Measurements from ENCODE around the gene ADAP1. TPM values are rescaled to one million over a fixed set of nuclear protein-coding genes. Genes with fewer than 3 reads are reported as not detected.
"Not testable (repeated sequence)": the region's sequence is repeated elsewhere in the genome, so short reads cannot be mapped to it uniquely, and the experiment has no call there.

ADAP1 gene
- polyA plus RNA-seq (2012; ENCODE audit: missing spikeins), result 5.8 TPM

- peak; percentile 79 for DNase-seq (ENCODE audit: insufficient read length)
- FAIRE-seq, result peak; percentile 74
- TF ChIP-seq POLR2AphosphoS5 (IDR thresholded peaks at IDR 0.05; ENCODE audit: low read depth, low read length) (no peak), POLR2A (IDR thresholded peaks at IDR 0.05; ENCODE audit: low read depth, low read length) (no peak), TAF1 (IDR thresholded peaks at IDR 0.05; ENCODE audit: borderline replicate concordance, low read depth, low read length) (no peak)
These were observed at the start of gene ADAP1 for GRCh38 chr7:954330-955238. Gene ADAP1 (minus strand): TSS chr7:954680. CDS start chr7:954477, 203 bp downstream.

GRCh38 chr7:1002445-1002844 is 48.0 kb upstream of the ADAP1 start:
- not testable (repeated sequence) for FAIRE-seq; DNase-seq (ENCODE audit: insufficient read length)

- not testable (repeated sequence) for FAIRE-seq; DNase-seq (ENCODE audit: insufficient read length)
These were observed 47.5 kb upstream of the ADAP1 start for GRCh38 chr7:1002026-1002425.

- not testable (repeated sequence) for DNase-seq (ENCODE audit: insufficient read length); FAIRE-seq
These were observed 46.7 kb upstream of the ADAP1 start for GRCh38 chr7:1001069-1001770.

GRCh38 chr7:999941-1000935 is 45.8 kb upstream of the ADAP1 start:
- FAIRE-seq (peak; percentile 83), DNase-seq (ENCODE audit: insufficient read length) (no peak)
- TF ChIP-seq TAF1 (IDR thresholded peaks at IDR 0.05; ENCODE audit: borderline replicate concordance, low read depth, low read length) (no peak), POLR2A (IDR thresholded peaks at IDR 0.05; ENCODE audit: low read depth, low read length) (no peak), POLR2AphosphoS5 (IDR thresholded peaks at IDR 0.05; ENCODE audit: low read depth, low read length) (no peak)

- TF ChIP-seq TAF1 (IDR thresholded peaks at IDR 0.05; ENCODE audit: borderline replicate concordance, low read depth, low read length) (no peak), POLR2A (IDR thresholded peaks at IDR 0.05; ENCODE audit: low read depth, low read length) (no peak), POLR2AphosphoS5 (IDR thresholded peaks at IDR 0.05; ENCODE audit: low read depth, low read length) (no peak)
- FAIRE-seq, result no peak
These were observed 44.8 kb upstream of the ADAP1 start for GRCh38 chr7:999149-999879.

GRCh38 chr7:997404-998395 is 43.2 kb upstream of the ADAP1 start:
- TF ChIP-seq POLR2AphosphoS5 (IDR thresholded peaks at IDR 0.05; ENCODE audit: low read depth, low read length), result no peak
- TF ChIP-seq TAF1 (IDR thresholded peaks at IDR 0.05; ENCODE audit: borderline replicate concordance, low read depth, low read length), result no peak
- TF ChIP-seq POLR2A (IDR thresholded peaks at IDR 0.05; ENCODE audit: low read depth, low read length), result no peak
- FAIRE-seq (no peak), DNase-seq (ENCODE audit: insufficient read length) (no peak)

More at GRCh38 chr7:999149-999879, 44.8 kb upstream of the ADAP1 start:
- DNase-seq (ENCODE audit: insufficient read length), result no peak

- TF ChIP-seq POLR2AphosphoS5 (IDR thresholded peaks at IDR 0.05; ENCODE audit: low read depth, low read length) (no peak), TAF1 (IDR thresholded peaks at IDR 0.05; ENCODE audit: borderline replicate concordance, low read depth, low read length) (no peak), POLR2A (IDR thresholded peaks at IDR 0.05; ENCODE audit: low read depth, low read length) (no peak)
- DNase-seq (ENCODE audit: insufficient read length), result no peak
- FAIRE-seq, result no peak
These were observed 41.8 kb upstream of the ADAP1 start for GRCh38 chr7:996079-996872.

GRCh38 chr7:995571-995970 is 41.1 kb upstream of the ADAP1 start:
- TF ChIP-seq TAF1 (IDR thresholded peaks at IDR 0.05; ENCODE audit: borderline replicate concordance, low read depth, low read length) (no peak), POLR2AphosphoS5 (IDR thresholded peaks at IDR 0.05; ENCODE audit: low read depth, low read length) (no peak), POLR2A (IDR thresholded peaks at IDR 0.05; ENCODE audit: low read depth, low read length) (no peak)
- no peak for DNase-seq (ENCODE audit: insufficient read length)
- FAIRE-seq, result no peak
